Liver (tissue), 3 donors: Measurements from ENCODE around the gene FAHD2A.
"Not testable (repeated sequence)": the region's sequence is repeated elsewhere in the genome, so short reads cannot be mapped to it uniquely, and the experiment has no call there.

Source experiments
- FOXA1 ChIP-seq: IDR thresholded peaks from 2 replicates; pipeline ENCODE4 v1.6.1; 2016; ENCODE audit warnings: antibody characterized with exemption
- GABPA ChIP-seq, 2 donors: IDR thresholded peaks in 1 of 2; conservative IDR thresholded peaks in 1 of 2; 2 replicates each; pipeline ENCODE4 v1.6.1; 2016; ENCODE audit warnings: antibody characterized with exemption in 2 of 2, mild to moderate bottlenecking in 1 of 2, moderate library complexity in 1 of 2
- HNF4G ChIP-seq: IDR thresholded peaks from 2 replicates; pipeline ENCODE4 v1.6.1; 2016; ENCODE audit warnings: antibody characterized with exemption
- JUND ChIP-seq, 2 donors: IDR thresholded peaks; 2 replicates each; pipeline ENCODE4 v1.6.1; 2016; ENCODE audit warnings: antibody characterized with exemption in 2 of 2
- RAD21 ChIP-seq, 2 donors: IDR thresholded peaks; 2 replicates each; pipeline ENCODE4 v1.6.1; 2016; ENCODE audit warnings: antibody characterized with exemption in 2 of 2, mild to moderate bottlenecking in 2 of 2
- REST ChIP-seq: IDR thresholded peaks from 2 replicates; pipeline ENCODE4 v1.6.1; 2016; ENCODE audit warnings: antibody characterized with exemption, mild to moderate bottlenecking
- SP1 ChIP-seq: IDR thresholded peaks from 2 replicates; pipeline ENCODE4 v1.6.1; 2018; ENCODE audit warnings: antibody characterized with exemption, mild to moderate bottlenecking
- TAF1 ChIP-seq: conservative IDR thresholded peaks from 2 replicates; pipeline ENCODE4 v1.6.1; 2016; ENCODE audit warnings: antibody characterized with exemption, mild to moderate bottlenecking
- YY1 ChIP-seq: IDR thresholded peaks from 2 replicates; pipeline ENCODE4 v1.6.1; 2016; ENCODE audit warnings: antibody characterized with exemption, mild to moderate bottlenecking
- ZBTB33 ChIP-seq: IDR thresholded peaks from 2 replicates; pipeline ENCODE4 v1.6.1; 2016; ENCODE audit warnings: antibody characterized with exemption
- TF ChIP-seq, protein P1 (sequence below): fragments of 150-350 bp; IDR thresholded peaks from 2 replicates; pipeline ENCODE4 v1.5.1; 2017; ENCODE audit warnings: improper control_type of control experiment, low read depth, low read length; ENCODE audit not compliant: missing input control
- TF ChIP-seq, protein P2 (sequence below): IDR thresholded peaks from 2 replicates; pipeline ENCODE4 v1.6.1; 2016; ENCODE audit warnings: antibody characterized with exemption
- TF ChIP-seq, protein P3 (sequence below): IDR thresholded peaks from 2 replicates; pipeline ENCODE4 v1.6.1; 2016; ENCODE audit warnings: antibody characterized with exemption
- donor health status: healthy.
- donor health status: healthy.

GRCh38 chr2:95378281-95378680 lies 24.2 kb upstream of the FAHD2A start:
- not testable (repeated sequence) for TF ChIP-seq TAF1; REST; SP1; FOXA1; HNF4G; JUND (IDR thresholded peaks at IDR 0.05); GABPA (IDR thresholded peaks at IDR 0.05 in 1 of 2, conservative IDR thresholded peaks at IDR 0.05 in 1 of 2); RAD21 (IDR thresholded peaks at IDR 0.05); ZBTB33; YY1
- TF ChIP-seq, protein P1, sequence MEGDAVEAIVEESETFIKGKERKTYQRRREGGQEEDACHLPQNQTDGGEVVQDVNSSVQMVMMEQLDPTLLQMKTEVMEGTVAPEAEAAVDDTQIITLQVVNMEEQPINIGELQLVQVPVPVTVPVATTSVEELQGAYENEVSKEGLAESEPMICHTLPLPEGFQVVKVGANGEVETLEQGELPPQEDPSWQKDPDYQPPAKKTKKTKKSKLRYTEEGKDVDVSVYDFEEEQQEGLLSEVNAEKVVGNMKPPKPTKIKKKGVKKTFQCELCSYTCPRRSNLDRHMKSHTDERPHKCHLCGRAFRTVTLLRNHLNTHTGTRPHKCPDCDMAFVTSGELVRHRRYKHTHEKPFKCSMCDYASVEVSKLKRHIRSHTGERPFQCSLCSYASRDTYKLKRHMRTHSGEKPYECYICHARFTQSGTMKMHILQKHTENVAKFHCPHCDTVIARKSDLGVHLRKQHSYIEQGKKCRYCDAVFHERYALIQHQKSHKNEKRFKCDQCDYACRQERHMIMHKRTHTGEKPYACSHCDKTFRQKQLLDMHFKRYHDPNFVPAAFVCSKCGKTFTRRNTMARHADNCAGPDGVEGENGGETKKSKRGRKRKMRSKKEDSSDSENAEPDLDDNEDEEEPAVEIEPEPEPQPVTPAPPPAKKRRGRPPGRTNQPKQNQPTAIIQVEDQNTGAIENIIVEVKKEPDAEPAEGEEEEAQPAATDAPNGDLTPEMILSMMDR = not testable (repeated sequence)
- TF ChIP-seq, protein P2, sequence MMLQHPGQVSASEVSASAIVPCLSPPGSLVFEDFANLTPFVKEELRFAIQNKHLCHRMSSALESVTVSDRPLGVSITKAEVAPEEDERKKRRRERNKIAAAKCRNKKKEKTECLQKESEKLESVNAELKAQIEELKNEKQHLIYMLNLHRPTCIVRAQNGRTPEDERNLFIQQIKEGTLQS = not testable (repeated sequence)
- TF ChIP-seq, protein P3, sequence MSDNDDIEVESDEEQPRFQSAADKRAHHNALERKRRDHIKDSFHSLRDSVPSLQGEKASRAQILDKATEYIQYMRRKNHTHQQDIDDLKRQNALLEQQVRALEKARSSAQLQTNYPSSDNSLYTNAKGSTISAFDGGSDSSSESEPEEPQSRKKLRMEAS = not testable (repeated sequence)
